WTC11 (cell line): Measurements from ENCODE around the gene PTK6. TPM values are rescaled to one million over a fixed set of nuclear protein-coding genes. Genes with fewer than 3 reads are reported as not detected.

Experiments
- ATAC-seq: fragments of 200-7000 bp; cut with Tn5 transposase; 2 replicates; pipeline ENCODE4 v1.10.0; 2021; ENCODE audit warnings: mild to moderate bottlenecking, moderate library complexity
- CTCF ChIA-PET: fragments of 300-600 bp; sonication (Branson Sonifier 250); formaldehyde crosslinking; loops from one replicate; lab custom pipeline; 2021; ENCODE audit warnings: antibody characterized with exemption; lab: Charles Lee
- POLR2A ChIA-PET: fragments of 350-600 bp; sonication (Branson Sonifier 250); formaldehyde crosslinking; loops from one replicate; lab custom pipeline; 2021; ENCODE audit warnings: antibody characterized with exemption; lab: Charles Lee
- DNase-seq: peaks from one replicate; pipeline ENCODE4 v3.0.0; 2021; ENCODE audit warnings: low spot score
- H3K27ac Mint-ChIP-seq: 2 replicates; pipeline ENCODE4 v1.8.0; 2021; ENCODE audit warnings: mixed read lengths
- H3K27me3 Mint-ChIP-seq: 2 replicates; pipeline ENCODE4 v1.8.0; 2021; ENCODE audit warnings: low read depth, mild to moderate bottlenecking, moderate library complexity, mixed read lengths
- H3K36me3 Mint-ChIP-seq: 2 replicates; pipeline ENCODE4 v1.8.0; 2021; ENCODE audit warnings: mixed read lengths
- H3K4me1 Mint-ChIP-seq: 2 replicates; pipeline ENCODE4 v1.8.0; 2022; ENCODE audit warnings: mixed read lengths
- H3K4me3 Mint-ChIP-seq: 2 replicates; pipeline ENCODE4 v1.8.0; 2021; ENCODE audit warnings: mild to moderate bottlenecking, moderate library complexity, mixed read lengths
- H3K9me3 Mint-ChIP-seq: 2 replicates; pipeline ENCODE4 v1.8.0; 2021; ENCODE audit warnings: mixed read lengths
- ESRRA ChIP-seq: sonication (generic); formaldehyde crosslinking; IDR thresholded peaks from 2 replicates; pipeline ENCODE4 v1.8.1; 2022; ENCODE audit warnings: mild to moderate bottlenecking, missing genetic modification reagents, borderline replicate concordance
- FOXP1 ChIP-seq: sonication (generic); formaldehyde crosslinking; IDR thresholded peaks from 2 replicates; pipeline ENCODE4 v1.8.0; 2022; ENCODE audit warnings: missing genetic modification reagents, mild to moderate bottlenecking, moderate library complexity, borderline replicate concordance
- JUN ChIP-seq: sonication (generic); formaldehyde crosslinking; IDR thresholded peaks from 2 replicates; pipeline ENCODE4 v1.8.0; 2023; ENCODE audit warnings: mild to moderate bottlenecking, missing genetic modification reagents
- KAT7 ChIP-seq: sonication (generic); formaldehyde crosslinking; IDR thresholded peaks from 2 replicates; pipeline ENCODE4 v1.8.1; 2023; ENCODE audit warnings: missing genetic modification reagents, mild to moderate bottlenecking, borderline replicate concordance
- NR1H2 ChIP-seq: sonication (generic); formaldehyde crosslinking; IDR thresholded peaks from 2 replicates; pipeline ENCODE4 v1.9.0; 2021; ENCODE audit warnings: mild to moderate bottlenecking, moderate library complexity, missing genetic modification reagents
- RELA ChIP-seq: sonication (generic); formaldehyde crosslinking; IDR thresholded peaks from 2 replicates; pipeline ENCODE4 v1.8.1; 2022; ENCODE audit warnings: missing genetic modification reagents, mild to moderate bottlenecking, borderline replicate concordance
- SMAD3 ChIP-seq: sonication (generic); formaldehyde crosslinking; IDR thresholded peaks from 2 replicates; pipeline ENCODE4 v1.8.0; 2022; ENCODE audit warnings: missing genetic modification reagents, mild to moderate bottlenecking, borderline replicate concordance
- SP1 ChIP-seq: sonication (generic); formaldehyde crosslinking; conservative IDR thresholded peaks from 2 replicates; pipeline ENCODE4 v1.8.1; 2022; ENCODE audit warnings: missing genetic modification reagents
- TEAD1 ChIP-seq: sonication (generic); formaldehyde crosslinking; IDR thresholded peaks from 2 replicates; pipeline ENCODE4 v1.8.0; 2022; ENCODE audit warnings: mild to moderate bottlenecking, missing genetic modification reagents
- USF2 ChIP-seq: sonication (generic); formaldehyde crosslinking; IDR thresholded peaks from 2 replicates; pipeline ENCODE4 v1.8.1; 2023; ENCODE audit warnings: mild to moderate bottlenecking, missing genetic modification reagents, moderate library complexity
- ZBTB43 ChIP-seq: sonication (generic); formaldehyde crosslinking; IDR thresholded peaks from 2 replicates; pipeline ENCODE4 v1.8.1; 2023; ENCODE audit warnings: mild to moderate bottlenecking, missing genetic modification reagents
- ZNF396 ChIP-seq: fragments of 250-450 bp; sonication (Bioruptor Pico); IDR thresholded peaks from 2 replicates; pipeline ENCODE4 v1.8.0; 2021; ENCODE audit warnings: mild to moderate bottlenecking, moderate library complexity, borderline replicate concordance
- ZNF423 ChIP-seq: fragments of 250-450 bp; sonication (Bioruptor Pico); IDR thresholded peaks from 2 replicates; pipeline ENCODE4 v2.1.2; 2022; ENCODE audit warnings: mild to moderate bottlenecking, moderate library complexity
- ZNF512 ChIP-seq: sonication (generic); formaldehyde crosslinking; IDR thresholded peaks from 2 replicates; pipeline ENCODE4 v1.8.1; 2022; ENCODE audit warnings: missing genetic modification reagents, borderline replicate concordance
- total RNA-seq: library from RNA; stranded (reverse); gene quantifications from 3 replicates; pipeline ENCODE4 v1.2.3, GENCODE V29; 2021
- TF ChIP-seq, protein P1 (sequence below): sonication (generic); formaldehyde crosslinking; conservative IDR thresholded peaks from 2 replicates; pipeline ENCODE4 v1.8.1; 2022; ENCODE audit warnings: mild to moderate bottlenecking, missing genetic modification reagents
- TF ChIP-seq, protein P2 (sequence below): sonication (generic); formaldehyde crosslinking; IDR thresholded peaks from 2 replicates; pipeline ENCODE4 v1.8.0; 2023; ENCODE audit warnings: missing genetic modification reagents, mild to moderate bottlenecking, borderline replicate concordance
- TF ChIP-seq, protein P3 (sequence below): fragments of 250-450 bp; sonication (Bioruptor Pico); IDR thresholded peaks from 2 replicates; pipeline ENCODE4 v1.8.0; 2021; ENCODE audit warnings: mild to moderate bottlenecking

Gene PTK6
- total RNA-seq, 1 experiment from 2014 or later = 0.22 TPM

GRCh38 chr20:63509088-63509564 lies 28.1 kb downstream of the PTK6 start:
- 0 out of 2 replicates have a peak, but pooled peaks cover 2% of the 10 kb centered on the region for H3K36me3 Mint-ChIP-seq
- ChIA-PET POLR2A (no interaction called here), CTCF (interaction anchor here (0.6 to 2.2 kb wide), 2 partner anchors 13 to 674 kb away, joined by 3 to 6 read pairs; no protein-coding TSS in a partner anchor)
- no peak overlapping the region for H3K4me3 Mint-ChIP-seq
- ATAC-seq = no peak
- TF ChIP-seq SMAD3 (CRISPR knock-in tag) (no peak), NR1H2 (CRISPR knock-in tag) (no peak), USF2 (CRISPR knock-in tag) (no peak), RELA (CRISPR knock-in tag) (no peak), ZNF512 (CRISPR knock-in tag) (no peak), JUN (CRISPR knock-in tag) (no peak), TEAD1 (CRISPR knock-in tag) (no peak), SP1 (no peak), ZNF423 (CRISPR knock-in tag) (no peak), FOXP1 (CRISPR knock-in tag) (no peak), ESRRA (no peak), KAT7 (CRISPR knock-in tag) (no peak), ZBTB43 (CRISPR knock-in tag) (no peak), ZNF396 (CRISPR knock-in tag) (no peak)
- TF ChIP-seq, protein P1, sequence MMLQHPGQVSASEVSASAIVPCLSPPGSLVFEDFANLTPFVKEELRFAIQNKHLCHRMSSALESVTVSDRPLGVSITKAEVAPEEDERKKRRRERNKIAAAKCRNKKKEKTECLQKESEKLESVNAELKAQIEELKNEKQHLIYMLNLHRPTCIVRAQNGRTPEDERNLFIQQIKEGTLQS (CRISPR knock-in tag) = no peak
- TF ChIP-seq, protein P2, sequence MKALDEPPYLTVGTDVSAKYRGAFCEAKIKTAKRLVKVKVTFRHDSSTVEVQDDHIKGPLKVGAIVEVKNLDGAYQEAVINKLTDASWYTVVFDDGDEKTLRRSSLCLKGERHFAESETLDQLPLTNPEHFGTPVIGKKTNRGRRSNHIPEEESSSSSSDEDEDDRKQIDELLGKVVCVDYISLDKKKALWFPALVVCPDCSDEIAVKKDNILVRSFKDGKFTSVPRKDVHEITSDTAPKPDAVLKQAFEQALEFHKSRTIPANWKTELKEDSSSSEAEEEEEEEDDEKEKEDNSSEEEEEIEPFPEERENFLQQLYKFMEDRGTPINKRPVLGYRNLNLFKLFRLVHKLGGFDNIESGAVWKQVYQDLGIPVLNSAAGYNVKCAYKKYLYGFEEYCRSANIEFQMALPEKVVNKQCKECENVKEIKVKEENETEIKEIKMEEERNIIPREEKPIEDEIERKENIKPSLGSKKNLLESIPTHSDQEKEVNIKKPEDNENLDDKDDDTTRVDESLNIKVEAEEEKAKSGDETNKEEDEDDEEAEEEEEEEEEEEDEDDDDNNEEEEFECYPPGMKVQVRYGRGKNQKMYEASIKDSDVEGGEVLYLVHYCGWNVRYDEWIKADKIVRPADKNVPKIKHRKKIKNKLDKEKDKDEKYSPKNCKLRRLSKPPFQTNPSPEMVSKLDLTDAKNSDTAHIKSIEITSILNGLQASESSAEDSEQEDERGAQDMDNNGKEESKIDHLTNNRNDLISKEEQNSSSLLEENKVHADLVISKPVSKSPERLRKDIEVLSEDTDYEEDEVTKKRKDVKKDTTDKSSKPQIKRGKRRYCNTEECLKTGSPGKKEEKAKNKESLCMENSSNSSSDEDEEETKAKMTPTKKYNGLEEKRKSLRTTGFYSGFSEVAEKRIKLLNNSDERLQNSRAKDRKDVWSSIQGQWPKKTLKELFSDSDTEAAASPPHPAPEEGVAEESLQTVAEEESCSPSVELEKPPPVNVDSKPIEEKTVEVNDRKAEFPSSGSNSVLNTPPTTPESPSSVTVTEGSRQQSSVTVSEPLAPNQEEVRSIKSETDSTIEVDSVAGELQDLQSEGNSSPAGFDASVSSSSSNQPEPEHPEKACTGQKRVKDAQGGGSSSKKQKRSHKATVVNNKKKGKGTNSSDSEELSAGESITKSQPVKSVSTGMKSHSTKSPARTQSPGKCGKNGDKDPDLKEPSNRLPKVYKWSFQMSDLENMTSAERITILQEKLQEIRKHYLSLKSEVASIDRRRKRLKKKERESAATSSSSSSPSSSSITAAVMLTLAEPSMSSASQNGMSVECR (CRISPR knock-in tag) = no peak
- TF ChIP-seq, protein P3, sequence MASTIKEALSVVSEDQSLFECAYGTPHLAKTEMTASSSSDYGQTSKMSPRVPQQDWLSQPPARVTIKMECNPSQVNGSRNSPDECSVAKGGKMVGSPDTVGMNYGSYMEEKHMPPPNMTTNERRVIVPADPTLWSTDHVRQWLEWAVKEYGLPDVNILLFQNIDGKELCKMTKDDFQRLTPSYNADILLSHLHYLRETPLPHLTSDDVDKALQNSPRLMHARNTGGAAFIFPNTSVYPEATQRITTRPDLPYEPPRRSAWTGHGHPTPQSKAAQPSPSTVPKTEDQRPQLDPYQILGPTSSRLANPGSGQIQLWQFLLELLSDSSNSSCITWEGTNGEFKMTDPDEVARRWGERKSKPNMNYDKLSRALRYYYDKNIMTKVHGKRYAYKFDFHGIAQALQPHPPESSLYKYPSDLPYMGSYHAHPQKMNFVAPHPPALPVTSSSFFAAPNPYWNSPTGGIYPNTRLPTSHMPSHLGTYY = no peak
- peaks cover 10% of the 10 kb centered on the region for H3K9me3 Mint-ChIP-seq
- no peaks in the 10 kb centered on the region for H3K4me1 Mint-ChIP-seq
- DNase-seq = no peak
- peaks cover 22% of the 10 kb centered on the region for H3K27me3 Mint-ChIP-seq
- H3K27ac Mint-ChIP-seq = no peak overlapping the region
